ENCODE data around the gene SLC8A1. TPM values are rescaled to one million over a fixed set of nuclear protein-coding genes. Genes with fewer than 3 reads are reported as not detected.

SLC8A1 gene
- total RNA-seq, 1 donor from 2014 or later, result 5.7 TPM

GRCh38 chr2:40364151-40364874 is 87.6 kb downstream of the SLC8A1 start:
- Mint-ChIP-seq H3K27ac (no peak overlapping the region), H3K9me3 (ENCODE audit: low read depth) (no peaks in the 10 kb centered on the region), H3K4me3 (ENCODE audit: low read depth) (no peak overlapping the region), H3K36me3 (ENCODE audit: insufficient read depth) (no peaks in the 10 kb centered on the region), H3K27me3 (no peaks in the 10 kb centered on the region), H3K4me1 (ENCODE audit: low read depth) (peaks cover 9% of the 10 kb centered on the region)
- no peak for DNase-seq (ENCODE audit: low spot score, unreplicated experiment)
- no peak for TF ChIP-seq CTCF (IDR thresholded peaks at IDR 0.05; ENCODE audit: unreplicated experiment)

- Mint-ChIP-seq H3K4me1 (ENCODE audit: low read depth) (peaks cover 9% of the 10 kb centered on the region), H3K27ac (no peak overlapping the region), H3K4me3 (ENCODE audit: low read depth) (no peak overlapping the region), H3K27me3 (no peaks in the 10 kb centered on the region), H3K9me3 (ENCODE audit: low read depth) (no peaks in the 10 kb centered on the region), H3K36me3 (ENCODE audit: insufficient read depth) (no peaks in the 10 kb centered on the region)
- no peak for TF ChIP-seq CTCF (IDR thresholded peaks at IDR 0.05; ENCODE audit: unreplicated experiment)
- DNase-seq (ENCODE audit: low spot score, unreplicated experiment), result no peak
Observed at GRCh38 chr2:40363631-40364030, 88.3 kb downstream of the SLC8A1 start.

- peaks cover 9% of the 10 kb centered on the region for H3K4me1 Mint-ChIP-seq (ENCODE audit: low read depth)
- no peaks in the 10 kb centered on the region for H3K9me3 Mint-ChIP-seq (ENCODE audit: low read depth)
- H3K4me3 Mint-ChIP-seq (ENCODE audit: low read depth), result no peak overlapping the region
- H3K27ac Mint-ChIP-seq, result no peak overlapping the region
- no peaks in the 10 kb centered on the region for H3K27me3 Mint-ChIP-seq
- no peak for TF ChIP-seq CTCF (IDR thresholded peaks at IDR 0.05; ENCODE audit: unreplicated experiment)
- no peaks in the 10 kb centered on the region for H3K36me3 Mint-ChIP-seq (ENCODE audit: insufficient read depth)
- DNase-seq (ENCODE audit: low spot score, unreplicated experiment), result no peak
Observed at GRCh38 chr2:40363231-40363630, 88.7 kb downstream of the SLC8A1 start.

- no peaks in the 10 kb centered on the region for H3K27me3 Mint-ChIP-seq
- no peak overlapping the region for H3K27ac Mint-ChIP-seq
- peaks cover 9% of the 10 kb centered on the region for H3K4me1 Mint-ChIP-seq (ENCODE audit: low read depth)
- H3K36me3 Mint-ChIP-seq (ENCODE audit: insufficient read depth), result no peaks in the 10 kb centered on the region
- DNase-seq (ENCODE audit: low spot score, unreplicated experiment), result no peak
- no peaks in the 10 kb centered on the region for H3K9me3 Mint-ChIP-seq (ENCODE audit: low read depth)
- no peak overlapping the region for H3K4me3 Mint-ChIP-seq (ENCODE audit: low read depth)
- no peak for TF ChIP-seq CTCF (IDR thresholded peaks at IDR 0.05; ENCODE audit: unreplicated experiment)
Observed at GRCh38 chr2:40361478-40361877, 90.4 kb downstream of the SLC8A1 start.

GRCh38 chr2:40360652-40361051 is 91.2 kb downstream of the SLC8A1 start:
- DNase-seq (ENCODE audit: low spot score, unreplicated experiment), result no peak
- Mint-ChIP-seq H3K27me3 (no peaks in the 10 kb centered on the region), H3K27ac (no peak overlapping the region), H3K36me3 (ENCODE audit: insufficient read depth) (no peaks in the 10 kb centered on the region), H3K4me3 (ENCODE audit: low read depth) (no peak overlapping the region), H3K9me3 (ENCODE audit: low read depth) (no peaks in the 10 kb centered on the region), H3K4me1 (ENCODE audit: low read depth) (peaks cover 9% of the 10 kb centered on the region)
- TF ChIP-seq CTCF (IDR thresholded peaks at IDR 0.05; ENCODE audit: unreplicated experiment), result no peak

All from progenitor cell of endocrine pancreas (in vitro differentiated cells).